Measurements from ENCODE around the gene RTEL1. TPM values are rescaled to one million over a fixed set of nuclear protein-coding genes. Genes with fewer than 3 reads are reported as not detected.

Gene RTEL1
- total and polyA plus RNA-seq, 9 of the 15 experiments (the other 6 are each of a cell fraction or from before 2014, with no cell fraction given), result 0.36 to 61.0 (median 17.9) TPM

DNA sequence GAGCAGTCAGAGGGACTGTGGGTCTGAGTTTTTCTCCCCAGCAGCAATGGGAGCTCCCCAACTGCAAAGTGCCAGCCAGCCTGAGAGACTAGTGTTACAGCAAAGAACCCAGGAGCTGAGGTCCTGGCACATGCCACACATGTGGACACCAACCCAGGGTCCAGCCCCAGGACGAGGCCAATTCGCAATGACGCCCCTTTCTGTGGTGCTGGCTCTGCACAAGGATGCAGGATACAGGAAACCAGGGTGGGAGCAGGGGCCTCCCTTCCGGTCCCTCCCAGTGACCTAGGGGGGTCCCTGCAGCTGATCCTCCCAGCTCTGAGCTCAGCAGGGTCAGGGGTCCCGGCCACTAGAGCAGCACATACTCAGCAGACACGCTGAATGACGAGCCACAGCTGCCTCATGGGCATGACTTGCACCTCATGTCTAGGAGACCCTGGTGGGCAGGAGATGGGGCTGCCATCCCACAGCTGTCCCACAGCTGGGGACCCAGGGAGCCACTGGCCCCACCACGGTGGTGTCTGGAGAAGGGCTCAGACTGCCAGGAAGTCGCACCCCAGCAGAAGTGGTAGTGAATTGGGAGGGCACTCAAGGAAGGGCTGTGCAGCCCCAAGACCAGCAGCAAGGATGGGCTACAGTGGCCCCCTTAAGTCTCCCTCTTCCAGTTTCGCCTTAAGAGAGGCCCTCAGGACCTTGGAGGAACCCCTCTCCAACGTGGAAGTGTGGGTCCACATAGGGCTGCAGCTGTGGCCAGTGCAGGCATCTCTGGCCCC is 46.0 kb downstream of the RTEL1 start:
- Histone ChIP-seq H3K4me3 (no peak overlapping the region), H3K27ac (ENCODE audit: extremely low read depth, low read depth, low read length) (no peak overlapping the region), H3K4me2 (ENCODE audit: insufficient read depth, low read length) (no peak overlapping the region), H2AFZ (ENCODE audit: low read depth, low read length) (no peak overlapping the region), H3K9me1 (ENCODE audit: control insufficient read depth, insufficient read depth, low read length) (no peaks in the 10 kb centered on the region), H3K27me3 (ENCODE audit: control insufficient read depth in 2 of 2, insufficient read depth in 2 of 2, low read length in 2 of 2) (no peaks in the 10 kb centered on the region), H3K9me3 (replicated peaks; ENCODE audit: control insufficient read depth, insufficient read depth, low read depth, low read length) (no peaks in the 10 kb centered on the region), H3K4me1 (replicated peaks in 1 of 2; ENCODE audit: control insufficient read depth in 2 of 2, insufficient read depth in 2 of 2, low read length in 2 of 2) (peaks cover 19 to 81% of the 10 kb centered on the region in 2 experiments), H4K20me1 (replicated peaks; ENCODE audit: control insufficient read depth, insufficient read depth, low read length) (peaks cover 22% of the 10 kb centered on the region), H3K9ac (ENCODE audit: insufficient read depth in 1 of 2, low read depth in 2 of 2, low read length in 2 of 2) (peak overlapping the region in 1 of 2 experiments; percentile 23; a peak in 1 of 4 replicates), H3K79me2 (ENCODE audit: control insufficient read depth, insufficient read depth, low read length) (peaks cover 43% of the 10 kb centered on the region), H3K36me3 (ENCODE audit: control insufficient read depth, insufficient read depth, low read length) (peaks cover 44% of the 10 kb centered on the region)
- CTCF ChIA-PET (ENCODE audit: low intra/inter-chr PET ratio), result interaction anchor here (0.6 kb wide), 1 partner anchor 160 kb away, joined by 4 read pairs; no protein-coding TSS in a partner anchor
- POLR2A ChIA-PET, result interaction anchor here (0.5 to 0.8 kb wide), 3 partner anchors 21 to 171 kb away, joined by 3 read pairs; no protein-coding TSS in a partner anchor
- no peak for ATAC-seq
- no TSS peak for BruUV-seq (replicated peaks)
- peak; percentile 9 for TF ChIP-seq RBFOX2 (IDR thresholded peaks at IDR 0.05; ENCODE audit: low read depth, low read length)
- TF ChIP-seq POLR2A (conservative IDR thresholded peaks at IDR 0.05), result peak; percentile 9; the same call in 1 of the 2 replicates
- TF ChIP-seq, protein P1, sequence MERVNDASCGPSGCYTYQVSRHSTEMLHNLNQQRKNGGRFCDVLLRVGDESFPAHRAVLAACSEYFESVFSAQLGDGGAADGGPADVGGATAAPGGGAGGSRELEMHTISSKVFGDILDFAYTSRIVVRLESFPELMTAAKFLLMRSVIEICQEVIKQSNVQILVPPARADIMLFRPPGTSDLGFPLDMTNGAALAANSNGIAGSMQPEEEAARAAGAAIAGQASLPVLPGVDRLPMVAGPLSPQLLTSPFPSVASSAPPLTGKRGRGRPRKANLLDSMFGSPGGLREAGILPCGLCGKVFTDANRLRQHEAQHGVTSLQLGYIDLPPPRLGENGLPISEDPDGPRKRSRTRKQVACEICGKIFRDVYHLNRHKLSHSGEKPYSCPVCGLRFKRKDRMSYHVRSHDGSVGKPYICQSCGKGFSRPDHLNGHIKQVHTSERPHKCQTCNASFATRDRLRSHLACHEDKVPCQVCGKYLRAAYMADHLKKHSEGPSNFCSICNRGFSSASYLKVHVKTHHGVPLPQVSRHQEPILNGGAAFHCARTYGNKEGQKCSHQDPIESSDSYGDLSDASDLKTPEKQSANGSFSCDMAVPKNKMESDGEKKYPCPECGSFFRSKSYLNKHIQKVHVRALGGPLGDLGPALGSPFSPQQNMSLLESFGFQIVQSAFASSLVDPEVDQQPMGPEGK (CRISPR knock-in tag; IDR thresholded peaks at IDR 0.05; ENCODE audit: borderline replicate concordance), result no peak
- peak in 2 of 4 experiments; percentile 2 to 3 for DNase-seq (ENCODE audit: extremely low read depth in 1 of 4, low spot score in 3 of 4)
- 93% methylated on average over 11 of the region's 11 CpGs for WGBS (ENCODE audit: insufficient coverage, low coverage, missing lambda C conversion rate)
- in situ Hi-C loops (cut with MboI) (no loop called here), intact Hi-C loops (cut with micrococcal nuclease) (loop anchor here (10.0 kb wide), 2 partner anchors 81 to 169 kb away; partner anchors contain the start of gene PTK6)
- no peak for FAIRE-seq
